Neural progenitor cell (in vitro differentiated cells): ENCODE data around the gene FOXK1. TPM values are rescaled to one million over a fixed set of nuclear protein-coding genes. Genes with fewer than 3 reads are reported as not detected.
"Not testable (repeated sequence)": the region's sequence is repeated elsewhere in the genome, so short reads cannot be mapped to it uniquely, and the experiment has no call there.

Experiments used
- DNase-seq: peaks from one replicate; pipeline ENCODE4 v3.0.0-alpha.2; 2016; ENCODE audit warnings: low spot score
- H2AFZ ChIP-seq: fragments of 200-600 bp; sonication (generic); replicated peaks from 2 replicates; pipeline ENCODE4 v1.6.1; 2016; ENCODE audit warnings: antibody characterized with exemption
- H3F3A ChIP-seq: fragments of 200-600 bp; sonication (generic); 2 replicates; pipeline ENCODE4 v1.6.1; 2016; ENCODE audit warnings: antibody characterized with exemption, low read depth
- H3K27ac ChIP-seq: fragments of 200-600 bp; sonication (generic); 2 replicates; pipeline ENCODE4 v1.5.1; 2016; ENCODE audit warnings: mild to moderate bottlenecking
- H3K27me3 ChIP-seq: fragments of 200-600 bp; sonication (generic); 2 replicates; pipeline ENCODE4 v1.6.1; 2016; ENCODE audit warnings: mild to moderate bottlenecking, moderate library complexity
- H3K36me3 ChIP-seq: fragments of 200-600 bp; sonication (generic); 2 replicates; pipeline ENCODE4 v1.5.1; 2016
- H3K4me1 ChIP-seq: fragments of 200-600 bp; sonication (generic); 2 replicates; pipeline ENCODE4 v1.6.1; 2016; ENCODE audit warnings: mixed run types
- H3K4me2 ChIP-seq: fragments of 200-600 bp; sonication (generic); 2 replicates; pipeline ENCODE4 v1.6.1; 2016
- H3K4me3 ChIP-seq: fragments of 200-600 bp; sonication (generic); 2 replicates; pipeline ENCODE4 v1.5.1; 2016
- H3K79me2 ChIP-seq: fragments of 200-600 bp; sonication (generic); 2 replicates; pipeline ENCODE4 v1.6.1; 2016; ENCODE audit warnings: low read depth
- H3K9ac ChIP-seq: fragments of 200-600 bp; sonication (generic); 2 replicates; pipeline ENCODE4 v1.6.1; 2016
- H3K9me3 ChIP-seq: fragments of 200-600 bp; sonication (generic); 2 replicates; pipeline ENCODE4 v1.5.1; 2016; ENCODE audit warnings: low read depth
- H4K20me1 ChIP-seq: fragments of 200-600 bp; sonication (generic); 2 replicates; pipeline ENCODE4 v1.6.1; 2016; ENCODE audit warnings: low read depth
- H3K27ac Mint-ChIP-seq: 3 replicates; pipeline ENCODE4 v1.8.0; 2021; ENCODE audit warnings: mixed read lengths
- H3K27me3 Mint-ChIP-seq: 2 replicates; pipeline ENCODE4 v1.8.0; 2022; ENCODE audit warnings: low read depth, mild to moderate bottlenecking, inconsistent platforms, moderate library complexity, mixed read lengths; ENCODE audit not compliant: insufficient read depth
- H3K36me3 Mint-ChIP-seq: 3 replicates; pipeline ENCODE4 v1.8.0; 2021; ENCODE audit warnings: mixed read lengths
- H3K4me1 Mint-ChIP-seq: 3 replicates; pipeline ENCODE4 v1.8.0; 2021; ENCODE audit warnings: mixed read lengths
- H3K4me3 Mint-ChIP-seq: 3 replicates; pipeline ENCODE4 v1.8.0; 2021; ENCODE audit warnings: mild to moderate bottlenecking, moderate library complexity, mixed read lengths
- H3K9me3 Mint-ChIP-seq: 3 replicates; pipeline ENCODE4 v1.8.0; 2020; ENCODE audit warnings: mixed read lengths
- EZH2 ChIP-seq: fragments of 200-600 bp; sonication (generic); IDR thresholded peaks from 2 replicates; pipeline ENCODE4 v1.6.1; 2017; ENCODE audit warnings: antibody characterized with exemption, mild to moderate bottlenecking, moderate library complexity
- EZH2phosphoT487 ChIP-seq: fragments of 200-600 bp; sonication (generic); IDR thresholded peaks from 2 replicates; pipeline ENCODE4 v1.6.1; 2017; ENCODE audit warnings: antibody characterized with exemption
- total RNA-seq: library from RNA; depleted of rRNA; stranded (reverse); fragments of >200 nt; gene quantifications from 2 replicates; pipeline ENCODE4 v1.2.3, GENCODE V29; 2015; ENCODE audit warnings: low replicate concordance
- TF ChIP-seq, protein P1 (sequence below): fragments of 200-600 bp; sonication (generic); IDR thresholded peaks from 2 replicates; pipeline ENCODE4 v1.5.1; 2017; ENCODE audit warnings: antibody characterized with exemption, mild to moderate bottlenecking

Gene FOXK1
- total RNA-seq, 1 donor from 2014 or later: 11.1 TPM

DNA sequence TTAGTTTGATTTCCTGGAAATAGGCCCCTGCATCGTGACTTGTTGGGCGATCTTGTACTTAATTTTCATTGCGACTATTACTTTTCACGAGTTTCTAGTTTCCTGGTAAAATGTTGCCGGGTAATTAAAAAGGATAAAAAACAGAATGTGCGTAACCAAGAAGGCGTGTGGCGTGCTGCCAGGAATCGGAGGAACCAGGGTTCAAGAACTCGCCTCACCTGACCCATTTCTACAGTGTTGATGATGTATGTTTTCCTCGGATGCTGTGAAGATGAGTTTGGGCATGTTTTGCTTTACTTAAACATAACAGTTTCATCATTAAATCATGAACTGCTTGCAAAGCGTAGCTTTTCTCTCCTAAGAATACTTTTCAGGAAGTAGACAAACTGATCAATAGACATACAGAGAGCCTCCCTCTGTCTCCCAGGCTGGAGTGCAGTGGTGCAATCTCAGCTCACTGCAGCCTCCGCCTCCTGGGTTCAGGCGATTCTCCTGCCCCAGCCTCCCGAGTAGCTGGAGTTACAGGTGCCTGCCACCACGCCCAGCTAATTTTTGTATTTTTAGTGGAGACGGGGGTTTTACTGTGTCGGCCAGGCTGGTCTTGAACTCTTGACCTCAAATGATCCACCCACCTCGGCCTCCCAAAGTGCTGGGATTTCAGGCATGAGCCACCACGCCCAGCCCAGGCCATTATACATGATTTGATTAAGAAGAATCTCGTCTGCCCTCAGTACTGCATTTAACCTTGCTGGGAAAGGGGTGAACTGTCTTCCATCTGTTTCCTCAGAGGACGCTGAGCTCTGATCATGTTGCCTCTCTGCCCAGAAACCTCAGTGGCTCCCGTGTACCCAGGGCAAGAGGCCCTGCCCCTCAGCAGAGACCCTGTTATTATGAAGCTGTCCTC is 9.1 kb downstream of the FOXK1 start:
- H3K36me3 Mint-ChIP-seq: peaks cover 4% of the 10 kb centered on the region
- no peaks in the 10 kb centered on the region for H3K9me3 Mint-ChIP-seq
- H3K4me2 ChIP-seq: no peak overlapping the region
- no peak overlapping the region for H3K9ac ChIP-seq
- H3K27ac ChIP-seq: no peak overlapping the region
- peaks cover 96% of the 10 kb centered on the region for H3K79me2 ChIP-seq
- H3K36me3 ChIP-seq: no peaks in the 10 kb centered on the region
- no peak overlapping the region for H2AFZ ChIP-seq
- no peaks in the 10 kb centered on the region for H3F3A ChIP-seq
- H3K4me3 ChIP-seq: no peak overlapping the region
- H3K4me1 Mint-ChIP-seq: peaks cover 42% of the 10 kb centered on the region
- TF ChIP-seq EZH2 (no peak), EZH2phosphoT487 (no peak)
- TF ChIP-seq, protein P1, sequence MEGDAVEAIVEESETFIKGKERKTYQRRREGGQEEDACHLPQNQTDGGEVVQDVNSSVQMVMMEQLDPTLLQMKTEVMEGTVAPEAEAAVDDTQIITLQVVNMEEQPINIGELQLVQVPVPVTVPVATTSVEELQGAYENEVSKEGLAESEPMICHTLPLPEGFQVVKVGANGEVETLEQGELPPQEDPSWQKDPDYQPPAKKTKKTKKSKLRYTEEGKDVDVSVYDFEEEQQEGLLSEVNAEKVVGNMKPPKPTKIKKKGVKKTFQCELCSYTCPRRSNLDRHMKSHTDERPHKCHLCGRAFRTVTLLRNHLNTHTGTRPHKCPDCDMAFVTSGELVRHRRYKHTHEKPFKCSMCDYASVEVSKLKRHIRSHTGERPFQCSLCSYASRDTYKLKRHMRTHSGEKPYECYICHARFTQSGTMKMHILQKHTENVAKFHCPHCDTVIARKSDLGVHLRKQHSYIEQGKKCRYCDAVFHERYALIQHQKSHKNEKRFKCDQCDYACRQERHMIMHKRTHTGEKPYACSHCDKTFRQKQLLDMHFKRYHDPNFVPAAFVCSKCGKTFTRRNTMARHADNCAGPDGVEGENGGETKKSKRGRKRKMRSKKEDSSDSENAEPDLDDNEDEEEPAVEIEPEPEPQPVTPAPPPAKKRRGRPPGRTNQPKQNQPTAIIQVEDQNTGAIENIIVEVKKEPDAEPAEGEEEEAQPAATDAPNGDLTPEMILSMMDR: no peak
- H3K9me3 ChIP-seq: no peaks in the 10 kb centered on the region
- H3K4me1 ChIP-seq: no peaks in the 10 kb centered on the region
- no peak for DNase-seq
- H3K27ac Mint-ChIP-seq: no peak overlapping the region
- peaks cover 95% of the 10 kb centered on the region for H4K20me1 ChIP-seq
- H3K27me3 Mint-ChIP-seq: no peaks in the 10 kb centered on the region
- no peak overlapping the region for H3K4me3 Mint-ChIP-seq
- no peaks in the 10 kb centered on the region for H3K27me3 ChIP-seq

DNA sequence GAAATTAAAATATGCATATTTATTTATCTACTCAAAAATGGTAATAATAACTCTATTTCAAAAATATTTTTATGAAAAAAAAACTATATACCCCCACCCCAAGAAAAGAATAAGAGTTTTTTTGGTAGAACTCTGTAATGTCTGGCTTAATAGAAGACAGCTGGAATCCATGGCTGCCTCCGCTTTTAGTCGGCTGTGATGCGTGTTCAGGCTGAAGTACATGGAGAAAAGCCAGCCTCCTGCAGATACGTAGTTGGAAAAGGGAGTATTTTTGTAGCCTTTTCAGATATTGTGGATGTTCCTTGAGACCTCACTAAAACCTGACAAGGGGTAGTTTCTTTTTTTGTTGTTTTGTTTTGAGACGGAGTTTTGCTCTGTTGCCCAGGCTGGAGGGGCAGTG is 10.0 kb downstream of the FOXK1 start:
- no peaks in the 10 kb centered on the region for H3F3A ChIP-seq
- H4K20me1 ChIP-seq: peaks cover 94% of the 10 kb centered on the region
- no peaks in the 10 kb centered on the region for H3K27me3 ChIP-seq
- Mint-ChIP-seq H3K4me1 (peaks cover 38% of the 10 kb centered on the region), H3K27ac (no peak overlapping the region), H3K27me3 (no peaks in the 10 kb centered on the region), H3K4me3 (no peak overlapping the region), H3K9me3 (no peaks in the 10 kb centered on the region), H3K36me3 (peaks cover 4% of the 10 kb centered on the region)
- H3K4me2 ChIP-seq: no peak overlapping the region
- H3K36me3 ChIP-seq: no peaks in the 10 kb centered on the region
- H3K79me2 ChIP-seq: peaks cover 96% of the 10 kb centered on the region
- H2AFZ ChIP-seq: no peak overlapping the region
- no peaks in the 10 kb centered on the region for H3K9me3 ChIP-seq
- no peak overlapping the region for H3K9ac ChIP-seq
- no peak overlapping the region for H3K27ac ChIP-seq
- TF ChIP-seq EZH2phosphoT487 (no peak), EZH2 (no peak)
- TF ChIP-seq, protein P1: no peak
- no peak overlapping the region for H3K4me3 ChIP-seq
- no peak for DNase-seq
- no peaks in the 10 kb centered on the region for H3K4me1 ChIP-seq

DNA sequence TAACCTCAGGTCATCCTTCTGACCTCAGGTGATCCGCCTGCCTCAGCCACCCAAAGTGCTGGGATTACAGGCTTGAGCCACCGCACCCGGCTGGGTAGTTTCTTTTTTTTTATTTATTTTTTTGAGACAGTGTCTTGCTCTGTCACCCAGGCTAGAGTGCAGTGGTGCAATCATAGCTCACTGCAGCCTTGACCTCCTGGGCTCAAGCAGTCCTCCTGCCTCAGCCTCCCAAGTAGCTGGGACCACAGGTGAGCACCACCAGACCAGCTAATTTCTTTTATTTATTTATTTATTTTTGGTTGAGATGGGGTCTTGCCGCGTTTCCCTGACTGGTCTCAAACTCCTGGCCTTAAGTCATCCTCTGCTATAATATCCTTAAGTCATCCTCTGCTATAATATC is 10.5 kb downstream of the FOXK1 start:
- peaks cover 38% of the 10 kb centered on the region for H3K4me1 Mint-ChIP-seq
- H3K27me3 Mint-ChIP-seq, H3K4me3 Mint-ChIP-seq, H3K9ac ChIP-seq, H3K4me2 ChIP-seq, H3K36me3 Mint-ChIP-seq, H3K27ac ChIP-seq, H3K4me3 ChIP-seq, H3K27ac Mint-ChIP-seq, H3K9me3 Mint-ChIP-seq, H3K9me3 ChIP-seq, DNase-seq, H3K27me3 ChIP-seq, H3K36me3 ChIP-seq, H3F3A ChIP-seq, H3K4me1 ChIP-seq, H2AFZ ChIP-seq: not testable (repeated sequence)
- H4K20me1 ChIP-seq: peaks cover 93% of the 10 kb centered on the region
- peaks cover 90% of the 10 kb centered on the region for H3K79me2 ChIP-seq

DNA sequence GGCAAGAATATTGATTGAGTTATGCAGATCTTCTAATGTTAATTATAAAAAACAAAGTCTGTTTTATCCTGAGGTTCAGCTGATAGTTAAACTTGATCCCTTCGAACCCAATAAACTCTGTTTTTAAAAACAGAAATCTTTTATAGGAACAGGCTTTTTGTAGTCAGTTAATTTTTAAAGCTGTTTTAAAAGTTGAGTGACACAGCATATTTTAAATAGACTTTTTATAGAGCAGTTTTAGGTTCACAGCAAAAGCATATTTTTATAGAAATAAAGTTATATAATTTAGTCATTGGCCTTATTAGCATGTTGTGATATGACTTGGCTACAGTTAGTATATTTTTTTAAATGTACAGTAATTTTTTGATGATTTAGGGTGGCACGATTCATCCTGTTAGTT is 11.1 kb downstream of the FOXK1 start:
- Histone ChIP-seq H3K27me3 (no peaks in the 10 kb centered on the region), H3K4me1 (no peaks in the 10 kb centered on the region), H3K9ac (no peak overlapping the region), H3K4me3 (no peak overlapping the region), H3F3A (no peaks in the 10 kb centered on the region), H2AFZ (no peak overlapping the region), H3K36me3 (no peaks in the 10 kb centered on the region), H3K79me2 (peaks cover 89% of the 10 kb centered on the region), H3K4me2 (no peak overlapping the region), H3K9me3 (no peaks in the 10 kb centered on the region), H3K27ac (no peak overlapping the region), H4K20me1 (peaks cover 93% of the 10 kb centered on the region)
- Mint-ChIP-seq H3K36me3 (peaks cover 2% of the 10 kb centered on the region), H3K4me3 (no peak overlapping the region), H3K9me3 (no peaks in the 10 kb centered on the region), H3K27ac (peak overlapping the region; percentile 90), H3K4me1 (peaks cover 34% of the 10 kb centered on the region), H3K27me3 (no peaks in the 10 kb centered on the region)
- DNase-seq: no peak
- TF ChIP-seq, protein P1: no peak
- no peak for TF ChIP-seq EZH2
- no peak for TF ChIP-seq EZH2phosphoT487
